Superior temporal gyrus (tissue), 1 donor: ENCODE results near the gene FECH.

Experiments
- DNase-seq: peaks from one replicate; pipeline ENCODE4 v3.0.0-alpha.2; 2016; ENCODE audit errors: extremely low spot score

The FECH gene

DNA sequence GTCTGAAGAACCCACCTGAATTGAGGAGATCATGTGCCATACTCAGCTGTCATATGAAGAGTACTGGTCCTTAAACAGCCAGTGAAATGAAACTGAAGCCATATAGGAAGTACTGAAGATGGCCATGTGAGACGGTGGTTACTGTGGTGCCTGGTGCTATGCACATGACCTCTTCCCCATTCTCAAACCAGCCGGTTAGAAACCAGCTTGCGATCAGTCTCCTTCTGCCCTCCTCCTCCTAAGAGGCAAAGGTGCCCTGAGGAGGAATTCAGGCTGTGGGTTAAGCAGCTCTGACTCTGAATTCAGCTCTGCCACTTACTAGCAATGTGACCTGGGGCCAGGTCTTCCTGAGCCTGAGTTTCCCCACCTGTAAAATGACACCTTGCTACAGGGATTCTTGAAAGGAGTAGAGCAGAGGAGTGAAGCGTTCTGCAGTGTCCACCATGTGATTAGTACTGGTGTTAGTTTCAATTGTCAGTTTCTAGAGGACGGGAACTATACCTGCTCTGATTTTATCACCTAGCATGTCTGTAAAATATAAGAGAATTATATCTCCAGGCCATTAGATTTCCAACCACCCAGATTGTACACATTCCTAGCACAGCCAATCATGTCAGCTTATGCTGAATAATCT lies 5.1 kb downstream of the FECH start:
- DNase-seq, result no peak

- DNase-seq, result no peak
Measured at GRCh38 chr18:57579934-57580333, 6.6 kb downstream of the FECH start.

- no peak for DNase-seq
Measured at GRCh38 chr18:57576316-57576715, 10.2 kb downstream of the FECH start.

DNA sequence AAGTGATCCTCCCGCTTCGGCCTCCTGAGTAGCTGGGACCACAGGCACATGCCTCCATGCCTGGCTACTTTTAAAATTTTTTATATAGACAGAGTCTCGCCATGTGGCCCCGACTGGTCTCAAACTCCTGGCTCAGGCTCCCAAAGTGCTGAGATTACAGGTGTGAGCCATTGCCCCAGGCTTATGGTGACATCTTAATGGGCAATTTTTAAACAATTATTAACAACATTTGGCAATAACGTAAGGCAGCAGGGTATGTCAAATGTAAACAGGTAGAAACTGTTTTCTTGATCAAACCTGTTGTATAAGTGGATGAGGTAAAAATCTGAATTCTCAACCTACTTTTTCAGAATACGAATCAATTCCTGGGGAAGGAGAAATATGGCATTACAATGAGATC lies 11.0 kb downstream of the FECH start:
- DNase-seq, result no peak

GRCh38 chr18:57574866-57575265 lies 11.6 kb downstream of the FECH start:
- DNase-seq, result no peak

DNA sequence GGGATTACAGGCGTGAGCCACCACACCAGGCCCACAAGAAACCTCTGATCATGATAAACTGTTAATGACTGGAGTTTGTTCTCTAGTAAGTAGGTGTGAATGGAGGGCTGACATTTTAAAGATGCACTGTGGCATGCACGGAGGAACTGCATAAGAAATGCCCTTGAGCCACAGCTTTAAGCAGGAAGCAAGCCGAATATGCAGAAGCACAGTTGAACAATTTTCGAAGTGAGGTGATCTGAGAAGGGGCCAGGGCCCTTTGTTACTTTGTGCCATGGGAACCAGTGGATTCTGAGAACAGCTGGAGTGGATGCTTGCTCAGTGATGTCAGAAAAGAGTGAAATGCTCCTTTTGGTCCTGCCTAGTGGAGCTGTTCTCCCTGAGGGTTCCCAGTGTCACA lies 16.3 kb downstream of the FECH start:
- DNase-seq, result no peak

DNA sequence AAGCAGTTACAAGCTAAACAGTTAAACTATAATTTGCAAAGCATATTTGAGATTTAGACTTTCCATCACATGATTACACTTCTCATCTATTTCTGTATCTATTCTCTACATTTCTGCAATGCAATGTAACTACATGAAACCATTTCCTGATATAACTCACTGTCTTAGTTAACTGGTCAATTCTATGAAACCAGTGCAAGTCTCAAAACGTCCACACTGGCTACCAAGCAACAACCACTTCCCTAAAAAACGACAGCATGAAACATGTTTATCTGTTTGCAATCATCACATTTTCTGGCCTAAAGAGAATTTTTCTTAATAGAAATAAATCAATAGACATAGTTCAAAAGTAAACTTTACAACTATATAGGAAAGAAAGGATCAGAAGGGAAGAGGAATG lies 17.4 kb downstream of the FECH start:
- no peak for DNase-seq

GRCh38 chr18:57561728-57562423 lies 24.6 kb downstream of the FECH start:
- peak; percentile 87 for DNase-seq

- no peak for DNase-seq
Measured at GRCh38 chr18:57561261-57561660, 25.2 kb downstream of the FECH start.

GRCh38 chr18:57559314-57559713 lies 27.2 kb downstream of the FECH start:
- DNase-seq, result no peak

DNA sequence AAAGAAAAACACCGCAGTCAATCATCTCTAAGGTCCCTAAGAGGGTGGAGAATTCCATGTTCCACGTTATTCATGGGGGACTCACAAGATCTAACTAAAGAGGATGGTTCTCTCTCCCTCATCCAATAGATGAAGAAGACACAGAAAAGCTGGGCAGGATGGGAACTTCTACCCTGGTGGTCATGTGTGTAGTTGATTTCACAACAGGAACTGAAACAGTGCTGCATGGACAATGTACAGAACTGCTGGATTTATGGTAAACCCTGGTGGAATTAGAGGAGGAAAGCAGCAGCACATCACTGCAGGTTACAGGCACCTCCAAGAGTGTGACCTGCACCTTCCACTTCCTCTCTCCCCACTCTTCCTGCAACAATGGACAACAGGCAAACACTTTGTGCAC lies 31.4 kb downstream of the FECH start:
- no peak for DNase-seq

DNA sequence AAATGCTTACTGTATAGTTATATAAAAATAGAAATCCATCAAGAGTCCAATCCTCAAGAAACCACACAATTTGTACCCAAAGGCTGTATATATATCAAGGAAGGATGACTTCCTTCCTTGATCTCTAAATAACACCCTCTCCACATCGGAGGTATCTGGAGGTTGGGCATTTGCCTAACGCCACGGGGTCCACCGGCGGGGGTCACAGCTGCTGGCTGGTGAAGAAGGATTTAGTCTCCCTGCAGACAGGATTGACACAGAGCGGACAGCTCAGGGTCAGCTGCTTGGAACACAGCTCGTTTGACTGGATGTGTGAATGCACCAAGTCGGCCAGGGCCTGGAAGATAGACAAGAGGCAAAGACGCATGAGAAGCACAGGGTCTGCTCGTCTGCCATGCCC lies 36.0 kb downstream of the FECH start:
- DNase-seq, result no peak

GRCh38 chr18:57547260-57547659 lies 39.2 kb downstream of the FECH start:
- DNase-seq, result no peak

GRCh38 chr18:57544936-57545660 lies 41.4 kb downstream of the FECH start:
- DNase-seq, result no peak

- no peak for DNase-seq
Measured at GRCh38 chr18:57543560-57543959, 42.9 kb downstream of the FECH start.

- no peak for DNase-seq
Measured at GRCh38 chr18:57542812-57543427, 43.6 kb downstream of the FECH start.

DNA sequence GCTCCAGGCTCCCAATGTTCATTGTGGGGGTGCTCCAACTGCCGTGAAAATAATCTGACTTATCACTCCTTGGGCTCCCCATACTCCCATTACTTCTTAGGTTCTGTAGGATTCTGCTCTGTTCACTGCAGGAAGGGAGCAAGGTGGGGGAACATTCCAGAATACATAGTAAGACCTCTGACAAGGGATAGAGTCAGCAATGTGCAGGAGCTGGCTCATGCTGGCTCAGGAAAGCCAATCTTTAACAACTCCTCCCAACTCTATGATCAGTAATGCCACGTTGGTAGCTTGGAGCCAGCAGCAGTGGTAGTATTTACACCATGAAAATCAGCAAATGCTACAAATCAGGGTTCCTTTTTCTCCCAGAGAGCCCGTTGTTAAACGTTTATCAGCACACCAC lies 44.4 kb downstream of the FECH start:
- no peak for DNase-seq

- DNase-seq, result no peak
Measured at GRCh38 chr18:57539702-57540101, 46.8 kb downstream of the FECH start.

GRCh38 chr18:57538614-57539013 lies 47.9 kb downstream of the FECH start:
- no peak for DNase-seq

- no peak for DNase-seq
Measured at GRCh38 chr18:57534511-57534909, 52.0 kb downstream of the FECH start.

GRCh38 chr18:57533868-57534510 lies 52.5 kb downstream of the FECH start:
- DNase-seq, result no peak
